Activated CD4-positive, alpha-beta T cell treated with anti-CD3 and anti-CD28 coated beads for 4 hours (primary cell): ENCODE data around the gene FTSJ1.

Source experiments
- DNase-seq, 2 donors: peaks; one replicate each; pipeline ENCODE4 v3.0.0-alpha.2; 2020

Gene FTSJ1

GRCh38 chrX:48470833-48471118 is 5.2 kb upstream of the FTSJ1 start:
- no peak for DNase-seq

- DNase-seq = no peak
Observed at GRCh38 chrX:48471504-48471903, 4.5 kb upstream of the FTSJ1 start.

GRCh38 chrX:48472225-48472624 is 3.8 kb upstream of the FTSJ1 start:
- no peak for DNase-seq

- no peak for DNase-seq
Observed at GRCh38 chrX:48472851-48473703, 2.9 kb upstream of the FTSJ1 start.

GRCh38 chrX:48473704-48473990 is 2.4 kb upstream of the FTSJ1 start:
- no peak for DNase-seq

- no peak for DNase-seq
Observed at GRCh38 chrX:48474127-48474526, 1.9 kb upstream of the FTSJ1 start.

GRCh38 chrX:48474581-48474980 is 1.4 kb upstream of the FTSJ1 start:
- no peak for DNase-seq

- DNase-seq = peak in 1 of 2 donors; percentile 19
Observed at GRCh38 chrX:48475296-48475695, 703 bp upstream of the FTSJ1 start.

GRCh38 chrX:48476919-48477318 is 920 bp downstream of the FTSJ1 start:
- DNase-seq = no peak

GRCh38 chrX:48477960-48478755 is 2.2 kb downstream of the FTSJ1 start:
- no peak for DNase-seq

GRCh38 chrX:48478806-48479205 is 2.8 kb downstream of the FTSJ1 start:
- DNase-seq = no peak

- no peak for DNase-seq
Observed at GRCh38 chrX:48480142-48480541, 4.1 kb downstream of the FTSJ1 start.

GRCh38 chrX:48480583-48480982 is 4.6 kb downstream of the FTSJ1 start:
- DNase-seq = no peak

- no peak for DNase-seq
Observed at GRCh38 chrX:48482526-48482925, 6.5 kb downstream of the FTSJ1 start.

- DNase-seq = no peak
Observed at GRCh38 chrX:48487362-48487798, 11.4 kb downstream of the FTSJ1 start.

- DNase-seq = no peak
Observed at GRCh38 chrX:48488034-48488433, 12.0 kb downstream of the FTSJ1 start.

- DNase-seq = no peak
Observed at GRCh38 chrX:48489296-48489695, 13.3 kb downstream of the FTSJ1 start.

- DNase-seq = no peak
Observed at GRCh38 chrX:48489892-48490291, 13.9 kb downstream of the FTSJ1 start.

- DNase-seq = no peak
Observed at GRCh38 chrX:48490661-48491060, 14.7 kb downstream of the FTSJ1 start.

- no peak for DNase-seq
Observed at GRCh38 chrX:48491809-48492208, 15.8 kb downstream of the FTSJ1 start.

- no peak for DNase-seq
Observed at GRCh38 chrX:48492293-48492910, 16.4 kb downstream of the FTSJ1 start.

GRCh38 chrX:48493890-48494364 is 17.9 kb downstream of the FTSJ1 start:
- no peak for DNase-seq

GRCh38 chrX:48496660-48497059 is 20.7 kb downstream of the FTSJ1 start:
- no peak for DNase-seq

- DNase-seq = no peak
Observed at GRCh38 chrX:48497871-48498270, 21.9 kb downstream of the FTSJ1 start.
